SK-N-SH (cell line): ENCODE results near the gene ABCA7.
"Not testable (repeated sequence)": the region's sequence is repeated elsewhere in the genome, so short reads cannot be mapped to it uniquely, and the experiment has no call there.

ENCODE experiments used
- CTCF ChIP-seq: fragments of 200-600 bp; sonication (generic); IDR thresholded peaks from 2 replicates; pipeline ENCODE4 v1.6.1; 2017; ENCODE audit warnings: antibody characterized with exemption, mild to moderate bottlenecking, moderate library complexity
- EP300 ChIP-seq, 2 experiments: IDR thresholded peaks; 2 replicates each; pipeline versions ENCODE4 v1.4.0 to v1.6.1; 2012; ENCODE audit warnings: borderline replicate concordance in 1 of 2, low read depth in 1 of 2, low read length in 1 of 2
- EZH2phosphoT487 ChIP-seq: fragments of 200-600 bp; sonication (generic); IDR thresholded peaks from 2 replicates; pipeline ENCODE4 v1.6.1; 2017; ENCODE audit warnings: low read depth, mixed run types, mild to moderate bottlenecking, antibody characterized with exemption, moderate library complexity, borderline replicate concordance
- FOXJ3 ChIP-seq: sonication (generic); formaldehyde crosslinking; IDR thresholded peaks from 2 replicates; pipeline ENCODE4 v1.5.1; 2020; ENCODE audit warnings: mild to moderate bottlenecking, missing genetic modification reagents
- GABPA ChIP-seq: IDR thresholded peaks from 2 replicates; pipeline ENCODE4 v1.4.0; 2012; ENCODE audit warnings: low read depth, mild to moderate bottlenecking
- JUND ChIP-seq: IDR thresholded peaks from 2 replicates; pipeline ENCODE4 v1.4.0; 2012
- MAX ChIP-seq: IDR thresholded peaks from 2 replicates; pipeline ENCODE4 v1.4.0; 2012; ENCODE audit warnings: low read depth
- RAD21 ChIP-seq: IDR thresholded peaks from 2 replicates; pipeline ENCODE4 v1.6.1; 2012; ENCODE audit warnings: mild to moderate bottlenecking, low read length
- RXRA ChIP-seq: IDR thresholded peaks from 2 replicates; pipeline ENCODE4 v1.4.0; 2012; ENCODE audit warnings: low read depth, mild to moderate bottlenecking, borderline replicate concordance
- SMC3 ChIP-seq: IDR thresholded peaks from 2 replicates; pipeline ENCODE4 v1.6.1; 2012; ENCODE audit warnings: low read depth, low read length, improper control_type of control experiment
- TAF1 ChIP-seq: IDR thresholded peaks from 2 replicates; pipeline ENCODE4 v1.6.1; 2012; ENCODE audit warnings: low read depth, mild to moderate bottlenecking, low read length, moderate library complexity, borderline replicate concordance
- TCF12 ChIP-seq: IDR thresholded peaks from 2 replicates; pipeline ENCODE4 v1.4.0; 2012
- TF ChIP-seq, protein P1 (sequence below): IDR thresholded peaks from 2 replicates; pipeline ENCODE4 v1.4.0; 2012; ENCODE audit warnings: low read depth, borderline replicate concordance
- TF ChIP-seq, protein P2 (sequence below): fragments of 150-350 bp; IDR thresholded peaks from 2 replicates; pipeline ENCODE4 v1.6.1; 2017; ENCODE audit warnings: antibody characterized with exemption, low read length, low read depth, borderline replicate concordance

DNA sequence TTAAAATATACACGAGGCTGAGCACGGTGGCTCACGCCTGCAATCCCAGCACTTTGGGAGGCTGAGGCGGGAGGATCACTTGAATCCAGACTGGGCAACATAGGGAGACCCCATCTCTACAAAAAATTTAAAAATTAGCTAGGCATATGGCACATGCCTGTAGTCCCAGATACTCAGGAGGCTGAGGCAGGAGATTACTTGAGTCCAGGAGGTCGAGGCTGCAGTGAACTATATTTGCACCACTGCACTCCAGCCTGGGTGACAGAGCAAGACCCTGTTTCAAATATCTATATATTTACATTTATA, 16.1 kb upstream of the ABCA7 start:
- not testable (repeated sequence) for TF ChIP-seq EP300 (IDR thresholded peaks at IDR 0.05; ENCODE audit: borderline replicate concordance in 1 of 2, low read depth in 1 of 2, low read length in 1 of 2); TAF1; FOXJ3 (CRISPR knock-in tag); CTCF; RAD21; TCF12; RXRA; EZH2phosphoT487; SMC3; GABPA; JUND; MAX
- TF ChIP-seq, protein P1, sequence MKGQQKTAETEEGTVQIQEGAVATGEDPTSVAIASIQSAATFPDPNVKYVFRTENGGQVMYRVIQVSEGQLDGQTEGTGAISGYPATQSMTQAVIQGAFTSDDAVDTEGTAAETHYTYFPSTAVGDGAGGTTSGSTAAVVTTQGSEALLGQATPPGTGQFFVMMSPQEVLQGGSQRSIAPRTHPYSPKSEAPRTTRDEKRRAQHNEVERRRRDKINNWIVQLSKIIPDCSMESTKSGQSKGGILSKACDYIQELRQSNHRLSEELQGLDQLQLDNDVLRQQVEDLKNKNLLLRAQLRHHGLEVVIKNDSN: not testable (repeated sequence)
- TF ChIP-seq, protein P2, sequence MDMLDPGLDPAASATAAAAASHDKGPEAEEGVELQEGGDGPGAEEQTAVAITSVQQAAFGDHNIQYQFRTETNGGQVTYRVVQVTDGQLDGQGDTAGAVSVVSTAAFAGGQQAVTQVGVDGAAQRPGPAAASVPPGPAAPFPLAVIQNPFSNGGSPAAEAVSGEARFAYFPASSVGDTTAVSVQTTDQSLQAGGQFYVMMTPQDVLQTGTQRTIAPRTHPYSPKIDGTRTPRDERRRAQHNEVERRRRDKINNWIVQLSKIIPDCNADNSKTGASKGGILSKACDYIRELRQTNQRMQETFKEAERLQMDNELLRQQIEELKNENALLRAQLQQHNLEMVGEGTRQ: not testable (repeated sequence)
